ENCODE results near the gene KLHL35. TPM values are rescaled to one million over a fixed set of nuclear protein-coding genes. Genes with fewer than 3 reads are reported as not detected.

Gene KLHL35
- total and polyA plus RNA-seq, 2 of the 4 experiments (the other 2 are of a cell fraction): 1.6 to 3.3 TPM

DNA sequence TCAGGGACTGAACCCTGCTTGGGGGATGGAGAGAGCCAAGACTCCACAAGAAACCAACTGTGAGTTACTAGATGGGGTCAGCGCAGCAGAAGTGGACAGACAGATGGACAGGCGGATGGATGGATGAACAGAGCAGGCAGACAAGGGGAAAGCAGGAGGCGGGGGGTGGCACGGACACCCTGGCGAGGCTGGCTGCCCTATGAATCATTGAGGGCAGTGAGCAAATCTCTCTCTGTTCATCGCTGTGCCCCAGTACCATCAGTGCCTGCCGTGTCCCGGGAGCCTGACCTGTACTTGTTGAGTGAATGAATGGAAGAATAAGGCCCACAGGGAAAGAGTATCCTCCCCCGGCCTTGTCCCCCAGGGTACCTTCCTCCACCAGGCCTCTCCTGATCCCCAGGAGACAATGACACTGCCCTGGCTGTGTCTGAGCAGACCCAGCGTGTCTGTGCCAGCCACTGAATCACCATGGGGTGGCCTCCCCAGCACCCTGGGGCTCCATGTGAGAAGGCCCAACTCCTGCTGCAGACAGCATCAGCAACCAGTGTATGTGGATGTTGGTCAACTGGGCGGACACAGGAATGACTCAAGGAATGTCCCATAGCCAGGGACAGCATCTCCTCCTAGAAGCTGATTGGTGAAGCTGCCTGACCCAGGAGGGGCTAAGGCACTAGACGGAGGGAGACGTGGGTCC, 5.1 kb upstream of the KLHL35 start:
- Histone ChIP-seq H3K14ac (replicated peaks; ENCODE audit: low read depth, low read length) (no peak overlapping the region), H3K4me3 (ENCODE audit: insufficient read depth, low read depth, low read length) (no peak overlapping the region), H3K27me3 (ENCODE audit: control insufficient read depth, insufficient read depth, low read length) (peaks cover 9% of the 10 kb centered on the region), H3K23ac (ENCODE audit: low read depth, low read length) (no peak overlapping the region), H2AK5ac (ENCODE audit: low read depth, low read length) (peak overlapping the region; percentile 28; the same call in 1 of the 2 replicates), H4K20me1 (ENCODE audit: insufficient read depth, low read length) (no peaks in the 10 kb centered on the region), H2AK9ac (replicated peaks; ENCODE audit: low read depth, low read length, poor library complexity) (peak overlapping the region; percentile 72), H2BK5ac (ENCODE audit: low read depth, low read length, poor library complexity, severe bottlenecking) (no peak overlapping the region), H3K56ac (ENCODE audit: extremely low read depth, insufficient read depth, low read length) (no peak overlapping the region), H2BK15ac (ENCODE audit: low read depth, low read length) (no peak overlapping the region), H3K9ac (ENCODE audit: low read depth, low read length) (no peak overlapping the region), H3K79me1 (ENCODE audit: low read depth in 1 of 2, low read length in 2 of 2) (no peaks in the 10 kb centered on the region), H2BK20ac (ENCODE audit: low read depth, low read length) (no peak overlapping the region), H2BK120ac (ENCODE audit: low read depth, low read length) (no peak overlapping the region), H3K9me1 (ENCODE audit: insufficient read depth, low read length) (0 out of 2 replicates have a peak, but pooled peaks cover 4% of the 10 kb centered on the region), H3K36me3 (ENCODE audit: control insufficient read depth, insufficient read depth, low read length) (no peaks in the 10 kb centered on the region), H4K5ac (ENCODE audit: low read depth, low read length) (no peak overlapping the region), H3K18ac (ENCODE audit: low read depth, low read length) (no peak overlapping the region), H3K9me3 (ENCODE audit: control insufficient read depth, insufficient read depth, low read length) (no peaks in the 10 kb centered on the region), H4K91ac (ENCODE audit: insufficient read depth, low read depth, low read length) (no peak overlapping the region), H3K4ac (ENCODE audit: low read depth, low read length) (no peak overlapping the region), H2AFZ (replicated peaks; ENCODE audit: low read length, poor library complexity) (peak overlapping the region; percentile 51), H3K4me2 (ENCODE audit: low read depth, low read length) (no peak overlapping the region), H3K27ac (ENCODE audit: insufficient read depth, low read length) (no peak overlapping the region), H4K8ac (ENCODE audit: low read depth in 2 of 2, low read length in 2 of 2) (no peak overlapping the region), H3K4me1 (ENCODE audit: control insufficient read depth, insufficient read depth, low read length) (no peaks in the 10 kb centered on the region)
- ATAC-seq (ENCODE audit: low read depth) (peak; percentile 48), DNase-seq (no peak)
- in situ Hi-C loops (cut with MboI; ENCODE audit: low sequenced_read_pairs): no loop called here
- ChIA-PET POLR2A (ENCODE audit: unreplicated experiment) (no interaction called here), CTCF (no interaction called here)
- WGBS, 2 experiments (ENCODE audit: extremely low coverage in 2 of 2, insufficient read length in 1 of 2): 80% methylated on average over 4 of the region's 13 CpGs; no CpG with 5 or more reads in 1 of the 2 experiments
- intact Hi-C loops (cut with micrococcal nuclease): no loop called here
- no TSS peak for BruUV-seq (replicated peaks)
- dilution Hi-C loops (cut with HindIII; ENCODE audit: low sequenced_read_pairs, unreplicated experiment): no loop called here
- TF ChIP-seq CEBPB (IDR thresholded peaks at IDR 0.05; ENCODE audit: low read depth, low read length): no peak
- TF ChIP-seq CHD1 (IDR thresholded peaks at IDR 0.05; ENCODE audit: low read depth, low read length): no peak
- TF ChIP-seq NFE2L2 (IDR thresholded peaks at IDR 0.05; ENCODE audit: low read depth, low read length): no peak
- no peak for TF ChIP-seq MXI1 (IDR thresholded peaks at IDR 0.05; ENCODE audit: borderline replicate concordance, low read depth, low read length)
- TF ChIP-seq, protein P1, sequence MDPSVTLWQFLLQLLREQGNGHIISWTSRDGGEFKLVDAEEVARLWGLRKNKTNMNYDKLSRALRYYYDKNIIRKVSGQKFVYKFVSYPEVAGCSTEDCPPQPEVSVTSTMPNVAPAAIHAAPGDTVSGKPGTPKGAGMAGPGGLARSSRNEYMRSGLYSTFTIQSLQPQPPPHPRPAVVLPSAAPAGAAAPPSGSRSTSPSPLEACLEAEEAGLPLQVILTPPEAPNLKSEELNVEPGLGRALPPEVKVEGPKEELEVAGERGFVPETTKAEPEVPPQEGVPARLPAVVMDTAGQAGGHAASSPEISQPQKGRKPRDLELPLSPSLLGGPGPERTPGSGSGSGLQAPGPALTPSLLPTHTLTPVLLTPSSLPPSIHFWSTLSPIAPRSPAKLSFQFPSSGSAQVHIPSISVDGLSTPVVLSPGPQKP (IDR thresholded peaks at IDR 0.05; ENCODE audit: borderline replicate concordance, low read depth, low read length): no peak
- no peak for TF ChIP-seq SMC3 (IDR thresholded peaks at IDR 0.05; ENCODE audit: low read depth, low read length)

All from IMR-90 (cell line).